ENCODE results near the gene TRAF7.
"Not testable (repeated sequence)": the region's sequence is repeated elsewhere in the genome, so short reads cannot be mapped to it uniquely, and the experiment has no call there.

TRAF7 gene

DNA sequence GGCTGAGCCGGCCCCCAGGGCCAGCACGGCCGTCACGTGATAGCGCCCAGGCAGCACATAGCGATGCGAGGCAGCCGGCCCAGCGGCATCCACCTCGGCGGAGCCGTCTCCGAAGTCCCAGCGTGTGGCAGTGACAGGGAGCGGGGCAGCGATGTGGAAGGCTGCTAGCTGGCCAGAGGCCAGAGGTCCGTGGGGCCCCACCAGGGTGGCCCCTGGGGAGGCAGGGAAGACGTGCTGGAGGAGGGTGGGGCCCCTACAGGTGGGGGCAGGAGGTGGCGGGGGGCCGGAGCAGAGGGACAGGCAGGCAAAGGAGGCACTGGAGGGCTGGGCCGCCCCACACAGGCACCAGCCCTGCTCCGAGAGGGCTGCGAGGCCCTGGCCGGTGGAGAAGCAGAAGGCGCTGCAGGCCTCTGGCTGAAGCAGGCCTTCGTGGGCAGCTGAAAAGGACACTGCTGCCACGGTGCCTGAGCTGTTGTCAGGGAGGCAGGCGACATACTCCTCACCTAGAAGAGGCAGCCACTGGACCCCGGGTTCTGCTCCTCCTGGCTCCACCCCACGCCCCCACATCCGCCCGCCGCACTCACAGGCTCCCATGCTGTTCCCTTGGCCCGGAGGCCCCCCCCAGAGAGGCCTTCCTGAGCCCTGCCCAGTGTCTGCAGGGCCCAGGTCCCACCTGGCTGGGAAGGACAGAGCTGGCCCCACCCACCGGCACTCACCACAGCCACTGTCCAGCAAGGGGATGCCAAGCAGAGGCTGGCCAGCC lies 37.4 kb upstream of the TRAF7 start:
- not testable (repeated sequence) for H3K9me3 ChIP-seq (ENCODE audit: insufficient read depth, low read depth, low read length); H4K12ac ChIP-seq (ENCODE audit: low read depth, low read length); H3K27me3 ChIP-seq (ENCODE audit: insufficient read depth, low read length); H3K4me3 ChIP-seq (ENCODE audit: low read depth, low read length); H3K4me2 ChIP-seq (ENCODE audit: low read length); DNase-seq; H3K4ac ChIP-seq (ENCODE audit: low read depth, low read length); H3K79me2 ChIP-seq (ENCODE audit: control insufficient read depth, insufficient read depth, low read length, poor library complexity); H2AFZ ChIP-seq (ENCODE audit: insufficient read depth, low read length, poor library complexity); H3K9ac ChIP-seq (ENCODE audit: low read length); H2BK5ac ChIP-seq (ENCODE audit: low read depth, low read length, poor library complexity); H2AK5ac ChIP-seq (ENCODE audit: low read length); H3K27ac ChIP-seq (ENCODE audit: low read depth, low read length); H2BK12ac ChIP-seq (ENCODE audit: low read length); H4K91ac ChIP-seq (ENCODE audit: low read depth, low read length); H3K23ac ChIP-seq (ENCODE audit: low read length); H4K8ac ChIP-seq (ENCODE audit: low read depth, low read length); H3K79me1 ChIP-seq (ENCODE audit: low read length); H3K4me1 ChIP-seq (ENCODE audit: control insufficient read depth in 1 of 2, insufficient read depth in 2 of 2, low read length in 2 of 2); H2BK120ac ChIP-seq (ENCODE audit: insufficient read depth, low read length, poor library complexity); H3K18ac ChIP-seq (ENCODE audit: low read length); H3K14ac ChIP-seq (ENCODE audit: low read length)
- no CpG with 5 or more reads among the region's 35 CpGs for WGBS (ENCODE audit: extremely low coverage, insufficient coverage, insufficient read length)
- H3K36me3 ChIP-seq (ENCODE audit: control insufficient read depth in 1 of 2, insufficient read depth in 2 of 2, low read length in 2 of 2), result peaks cover 8 to 17% of the 10 kb centered on the region in 2 experiments

DNA sequence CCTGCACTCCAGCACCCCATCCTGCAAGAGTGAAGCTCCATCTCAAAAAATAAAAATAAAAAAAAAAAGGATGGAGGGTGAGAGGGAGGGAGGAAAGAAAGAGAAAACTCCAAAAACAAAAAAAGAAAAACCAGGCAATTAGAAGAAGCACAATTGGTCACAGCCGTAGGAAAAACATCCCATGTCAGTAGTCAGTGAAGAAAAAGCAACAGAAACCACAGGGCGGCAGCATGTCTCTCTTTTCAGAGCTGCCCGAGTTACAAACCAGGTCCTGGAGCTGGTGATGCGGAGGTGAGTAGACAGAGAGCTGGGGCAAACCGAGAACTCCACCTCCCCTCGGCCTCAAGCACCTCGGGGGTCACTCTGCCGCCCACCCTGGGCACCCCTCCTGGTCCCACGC lies 34.3 kb upstream of the TRAF7 start:
- H4K8ac ChIP-seq (ENCODE audit: low read depth, low read length); H2BK5ac ChIP-seq (ENCODE audit: low read depth, low read length, poor library complexity); H3K27me3 ChIP-seq (ENCODE audit: insufficient read depth, low read length); H3K23ac ChIP-seq (ENCODE audit: low read length); H3K4me2 ChIP-seq (ENCODE audit: low read length); H3K36me3 ChIP-seq (ENCODE audit: control insufficient read depth in 1 of 2, insufficient read depth in 2 of 2, low read length in 2 of 2); H4K91ac ChIP-seq (ENCODE audit: low read depth, low read length); H2AK5ac ChIP-seq (ENCODE audit: low read length); H3K14ac ChIP-seq (ENCODE audit: low read length); H2AFZ ChIP-seq (ENCODE audit: insufficient read depth, low read length, poor library complexity); H2BK12ac ChIP-seq (ENCODE audit: low read length); H3K27ac ChIP-seq (ENCODE audit: low read depth, low read length); H3K9me3 ChIP-seq (ENCODE audit: insufficient read depth, low read depth, low read length); H3K79me2 ChIP-seq (ENCODE audit: control insufficient read depth, insufficient read depth, low read length, poor library complexity); H2BK120ac ChIP-seq (ENCODE audit: insufficient read depth, low read length, poor library complexity); H3K4me3 ChIP-seq (ENCODE audit: low read depth, low read length); H4K12ac ChIP-seq (ENCODE audit: low read depth, low read length); H3K9ac ChIP-seq (ENCODE audit: low read length); H3K4ac ChIP-seq (ENCODE audit: low read depth, low read length); H3K18ac ChIP-seq (ENCODE audit: low read length): not testable (repeated sequence)
- WGBS (ENCODE audit: extremely low coverage, insufficient coverage, insufficient read length), result no CpG with 5 or more reads among the region's 9 CpGs
- peaks cover 17% of the 10 kb centered on the region for H3K79me1 ChIP-seq (ENCODE audit: low read length)
- DNase-seq, result peak in 1 of 2 donors; percentile 32
- H3K4me1 ChIP-seq (ENCODE audit: control insufficient read depth in 1 of 2, insufficient read depth in 2 of 2, low read length in 2 of 2), result peaks cover 25 to 26% of the 10 kb centered on the region in 2 experiments

DNA sequence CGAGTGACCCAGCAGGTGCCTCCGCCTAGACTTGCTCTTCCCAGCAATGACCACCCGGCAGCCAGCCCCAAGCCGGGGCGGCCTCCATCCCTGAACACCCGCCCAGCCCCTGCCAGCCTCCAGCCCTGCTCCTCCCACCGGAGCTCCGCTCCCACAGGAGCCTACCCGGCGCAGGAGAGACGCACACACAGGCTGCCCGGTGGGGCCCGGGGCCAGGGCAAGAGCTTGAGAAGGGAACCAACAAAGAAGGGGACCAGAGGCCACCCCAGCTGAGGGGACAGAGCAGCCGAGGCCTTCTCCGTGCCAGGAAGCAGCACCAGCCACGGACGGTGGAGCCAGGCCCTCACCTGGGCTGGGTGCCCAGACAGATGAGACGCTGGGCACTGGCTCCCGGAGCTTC lies 33.7 kb upstream of the TRAF7 start:
- Histone ChIP-seq H3K4me1 (ENCODE audit: control insufficient read depth in 1 of 2, insufficient read depth in 2 of 2, low read length in 2 of 2) (peaks cover 26 to 28% of the 10 kb centered on the region in 2 experiments), H3K79me2 (ENCODE audit: control insufficient read depth, insufficient read depth, low read length, poor library complexity) (peaks cover 10% of the 10 kb centered on the region), H3K4ac (ENCODE audit: low read depth, low read length) (no peak overlapping the region), H3K18ac (ENCODE audit: low read length) (no peak overlapping the region), H4K91ac (ENCODE audit: low read depth, low read length) (no peak overlapping the region), H4K8ac (ENCODE audit: low read depth, low read length) (no peak overlapping the region), H3K36me3 (ENCODE audit: control insufficient read depth in 1 of 2, insufficient read depth in 2 of 2, low read length in 2 of 2) (peaks cover 0 to 2% of the 10 kb centered on the region in 2 experiments), H3K27me3 (ENCODE audit: insufficient read depth, low read length) (no peaks in the 10 kb centered on the region), H2BK5ac (ENCODE audit: low read depth, low read length, poor library complexity) (no peak overlapping the region), H3K9me3 (ENCODE audit: insufficient read depth, low read depth, low read length) (no peaks in the 10 kb centered on the region), H2BK12ac (ENCODE audit: low read length) (peak overlapping the region; percentile 35), H2AK5ac (ENCODE audit: low read length) (no peak overlapping the region), H3K4me2 (ENCODE audit: low read length) (no peak overlapping the region), H2BK120ac (ENCODE audit: insufficient read depth, low read length, poor library complexity) (no peak overlapping the region), H2AFZ (ENCODE audit: insufficient read depth, low read length, poor library complexity) (no peak overlapping the region), H3K23ac (ENCODE audit: low read length) (no peak overlapping the region), H3K14ac (ENCODE audit: low read length) (no peak overlapping the region), H3K79me1 (ENCODE audit: low read length) (peaks cover 18% of the 10 kb centered on the region), H3K27ac (ENCODE audit: low read depth, low read length) (no peak overlapping the region), H4K12ac (ENCODE audit: low read depth, low read length) (no peak overlapping the region), H3K9ac (ENCODE audit: low read length) (no peak overlapping the region), H3K4me3 (ENCODE audit: low read depth, low read length) (no peak overlapping the region)
- DNase-seq, result no peak
- WGBS (ENCODE audit: extremely low coverage, insufficient coverage, insufficient read length), result no CpG with 5 or more reads among the region's 19 CpGs

DNA sequence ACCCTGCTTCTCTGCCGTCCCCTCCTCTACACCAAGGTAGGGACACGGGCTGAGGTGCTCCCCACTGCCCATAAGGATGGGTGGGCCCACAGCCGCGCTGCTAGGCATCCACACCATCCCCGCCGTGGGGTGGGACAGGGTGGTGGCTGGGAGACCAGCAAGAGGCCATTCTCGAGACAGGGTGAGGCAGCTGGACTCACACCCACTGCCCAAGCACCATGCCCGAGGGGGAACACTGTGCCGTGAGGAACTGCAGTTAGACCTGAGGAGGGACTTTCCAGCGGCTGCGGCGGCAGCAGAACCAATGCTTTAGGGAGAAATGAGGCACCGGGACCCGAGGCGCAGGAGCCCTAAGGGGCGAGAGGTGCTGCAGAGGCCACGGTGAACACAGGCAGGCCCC lies 33.2 kb upstream of the TRAF7 start:
- H2BK12ac ChIP-seq (ENCODE audit: low read length), result no peak overlapping the region
- H4K8ac ChIP-seq (ENCODE audit: low read depth, low read length), result no peak overlapping the region
- peaks cover 23% of the 10 kb centered on the region for H3K79me1 ChIP-seq (ENCODE audit: low read length)
- no peak overlapping the region for H4K91ac ChIP-seq (ENCODE audit: low read depth, low read length)
- H2AFZ ChIP-seq (ENCODE audit: insufficient read depth, low read length, poor library complexity), result no peak overlapping the region
- H3K36me3 ChIP-seq (ENCODE audit: control insufficient read depth in 1 of 2, insufficient read depth in 2 of 2, low read length in 2 of 2), result no peaks in the 10 kb centered on the region
- no peak overlapping the region for H3K14ac ChIP-seq (ENCODE audit: low read length)
- H3K27me3 ChIP-seq (ENCODE audit: insufficient read depth, low read length), result no peaks in the 10 kb centered on the region
- no CpG with 5 or more reads among the region's 17 CpGs for WGBS (ENCODE audit: extremely low coverage, insufficient coverage, insufficient read length)
- no peak overlapping the region for H3K18ac ChIP-seq (ENCODE audit: low read length)
- no peak overlapping the region for H3K23ac ChIP-seq (ENCODE audit: low read length)
- no peak overlapping the region for H2BK120ac ChIP-seq (ENCODE audit: insufficient read depth, low read length, poor library complexity)
- H3K4ac ChIP-seq (ENCODE audit: low read depth, low read length), result no peak overlapping the region
- peaks cover 13% of the 10 kb centered on the region for H3K79me2 ChIP-seq (ENCODE audit: control insufficient read depth, insufficient read depth, low read length, poor library complexity)
- H3K4me2 ChIP-seq (ENCODE audit: low read length), result no peak overlapping the region
- H3K9me3 ChIP-seq (ENCODE audit: insufficient read depth, low read depth, low read length), result no peaks in the 10 kb centered on the region
- no peak overlapping the region for H2AK5ac ChIP-seq (ENCODE audit: low read length)
- H4K12ac ChIP-seq (ENCODE audit: low read depth, low read length), result no peak overlapping the region
- H3K4me3 ChIP-seq (ENCODE audit: low read depth, low read length), result no peak overlapping the region
- H3K27ac ChIP-seq (ENCODE audit: low read depth, low read length), result no peak overlapping the region
- no peak for DNase-seq
- no peak overlapping the region for H3K9ac ChIP-seq (ENCODE audit: low read length)
- H2BK5ac ChIP-seq (ENCODE audit: low read depth, low read length, poor library complexity), result no peak overlapping the region
- peaks cover 31 to 34% of the 10 kb centered on the region in 2 experiments for H3K4me1 ChIP-seq (ENCODE audit: control insufficient read depth in 1 of 2, insufficient read depth in 2 of 2, low read length in 2 of 2)
